HG03558 (cell line): ENCODE results near the gene HDAC9.
"Not testable (repeated sequence)": the region's sequence is repeated elsewhere in the genome, so short reads cannot be mapped to it uniquely, and the experiment has no call there.

Experiments used
- ATAC-seq: cut with Tn5 transposase; IDR thresholded peaks from one replicate; pipeline ENCODE4 v1.9.1; 2021; ENCODE audit warnings: moderate number of reproducible peaks; ENCODE audit not compliant: unreplicated experiment; ENCODE audit errors: extremely low read depth

The HDAC9 gene

GRCh38 chr7:18694911-18695310 is 199.4 kb downstream of the HDAC9 start:
- ATAC-seq = no peak

DNA sequence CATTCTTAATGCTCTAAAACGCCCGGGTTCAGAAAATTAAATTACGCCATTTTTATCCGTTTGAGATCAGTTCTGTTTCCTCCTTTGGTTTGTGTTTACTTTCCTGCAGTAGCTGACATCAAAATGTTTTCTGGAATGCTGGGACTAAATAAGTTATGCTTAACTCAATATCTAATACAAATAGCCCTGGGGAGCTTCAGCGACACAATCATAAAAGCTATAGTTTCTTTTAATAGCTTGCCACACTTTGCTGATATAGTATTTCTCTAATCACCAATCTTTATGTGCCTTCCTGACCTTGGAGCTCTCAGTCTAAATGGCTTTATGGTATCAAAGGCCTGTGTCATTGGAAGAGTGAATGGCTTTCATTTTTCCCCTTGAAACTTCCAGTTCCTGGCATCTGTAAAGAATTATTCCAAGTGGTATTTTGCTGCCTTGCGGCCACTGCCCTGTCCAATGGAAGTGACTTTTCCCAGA is 202.7 kb downstream of the HDAC9 start:
- no peak for ATAC-seq

DNA sequence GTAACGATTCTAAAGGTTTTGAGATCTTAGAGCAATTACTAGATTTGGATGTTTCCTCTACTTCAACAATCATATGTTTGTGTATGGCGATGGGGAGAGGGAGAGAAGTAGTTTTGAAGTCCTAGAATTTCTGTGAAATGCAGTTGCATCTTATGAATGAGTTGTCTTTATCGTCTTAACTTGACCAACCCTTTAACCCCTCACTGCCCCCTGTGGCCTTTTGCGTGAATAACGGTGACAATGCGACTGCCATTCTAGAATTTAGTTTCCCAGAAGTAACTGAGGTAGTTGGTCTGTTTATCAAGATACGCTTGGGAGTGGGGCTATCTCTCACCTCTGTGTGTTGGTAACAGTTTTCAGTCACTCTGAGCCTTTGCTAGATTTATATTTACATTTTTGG is 204.6 kb downstream of the HDAC9 start:
- ATAC-seq = no peak

- ATAC-seq = no peak
Measured at GRCh38 chr7:18702071-18702829, 206.7 kb downstream of the HDAC9 start.

GRCh38 chr7:18703685-18704084 is 208.1 kb downstream of the HDAC9 start:
- ATAC-seq = no peak

- ATAC-seq = no peak
Measured at GRCh38 chr7:18706670-18707069, 211.1 kb downstream of the HDAC9 start.

DNA sequence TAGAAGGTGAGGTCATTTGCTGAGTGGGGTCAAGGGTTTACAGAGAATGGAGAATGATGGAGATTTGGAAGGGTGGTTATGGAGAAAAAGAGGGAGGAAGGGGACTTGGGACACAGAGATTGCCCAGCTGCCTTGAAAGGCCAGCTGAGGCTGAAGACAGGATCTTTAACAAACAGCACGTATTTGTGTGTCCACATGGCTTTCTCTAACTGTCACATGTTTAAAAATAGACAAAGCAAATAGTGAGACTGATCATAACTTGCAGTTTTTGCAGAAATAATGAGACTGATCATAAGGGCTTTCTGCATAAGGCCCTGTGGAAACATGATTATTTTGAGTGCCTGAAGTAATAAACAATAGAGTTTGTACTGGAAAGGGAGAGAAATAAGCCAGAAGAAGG is 212.7 kb downstream of the HDAC9 start:
- ATAC-seq = no peak

GRCh38 chr7:18715988-18716387 is 220.4 kb downstream of the HDAC9 start:
- no peak for ATAC-seq

DNA sequence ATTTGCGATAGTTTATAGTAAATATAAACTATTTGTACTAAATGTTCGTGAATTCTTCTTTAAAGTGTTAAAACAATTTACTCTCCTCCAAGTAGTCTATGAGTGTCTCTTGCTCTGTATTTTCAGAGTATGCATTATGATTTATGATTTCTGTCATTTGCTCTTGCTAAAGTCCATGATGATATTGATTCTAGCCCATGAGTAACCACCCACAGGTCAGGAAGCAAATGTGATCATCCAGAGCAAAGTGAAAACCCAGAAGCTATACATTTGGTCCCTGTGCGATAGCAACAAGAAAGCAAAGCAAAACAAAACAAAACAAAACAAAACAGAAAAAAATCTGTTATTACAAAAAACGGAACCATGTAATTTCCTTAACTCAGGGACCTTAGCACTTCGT is 225.9 kb downstream of the HDAC9 start:
- no peak for ATAC-seq

DNA sequence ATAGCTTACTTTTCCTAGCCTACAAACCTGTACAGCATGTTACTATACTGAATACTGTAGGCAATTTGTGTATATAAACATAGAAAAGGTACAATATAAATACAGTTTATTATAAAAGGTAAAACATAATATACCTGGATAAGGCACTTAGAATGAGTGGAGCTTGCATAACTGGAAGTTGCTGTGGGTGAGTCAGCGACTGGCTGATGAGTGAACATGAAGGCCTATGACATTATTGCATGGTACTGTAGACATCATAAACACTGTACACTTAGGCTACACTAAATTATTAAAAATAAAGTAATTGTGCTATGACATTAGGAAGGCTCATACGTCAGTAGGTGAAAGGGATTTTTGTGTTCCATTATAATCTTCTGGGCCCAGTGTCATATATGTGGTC is 228.8 kb downstream of the HDAC9 start:
- ATAC-seq = no peak

DNA sequence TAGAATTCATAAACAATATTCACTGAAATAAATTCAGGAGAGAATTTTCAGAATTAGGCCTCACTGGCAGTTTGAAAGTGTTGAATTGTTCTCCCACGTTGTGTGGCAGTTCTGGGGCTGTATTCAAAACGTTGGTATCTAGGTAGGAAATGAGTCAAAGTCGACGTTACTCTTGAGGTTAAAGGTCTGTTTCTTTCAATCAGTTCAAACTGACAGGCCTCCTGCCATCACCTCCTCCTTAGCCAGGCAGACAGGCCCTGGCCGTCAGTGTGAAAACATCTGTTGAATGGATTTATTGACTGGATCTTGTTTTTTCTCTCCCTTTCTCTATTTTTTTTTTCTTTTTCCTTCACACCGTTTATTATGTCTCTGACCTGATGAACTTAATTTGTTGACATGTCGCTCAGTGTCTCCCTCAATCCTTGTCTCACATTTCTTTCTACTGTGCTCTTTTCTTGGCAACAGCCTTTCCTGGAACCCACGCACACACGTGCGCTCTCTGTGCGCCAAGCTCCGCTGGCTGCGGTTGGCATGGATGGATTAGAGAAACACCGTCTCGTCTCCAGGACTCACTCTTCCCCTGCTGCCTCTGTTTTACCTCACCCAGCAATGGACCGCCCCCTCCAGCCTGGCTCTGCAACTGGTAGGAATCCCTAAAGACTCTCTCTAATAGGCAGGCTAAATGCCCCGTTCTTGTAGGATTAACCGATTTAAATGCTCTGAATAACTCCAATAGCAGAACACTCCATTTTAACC is 231.7 kb downstream of the HDAC9 start:
- no peak for ATAC-seq

DNA sequence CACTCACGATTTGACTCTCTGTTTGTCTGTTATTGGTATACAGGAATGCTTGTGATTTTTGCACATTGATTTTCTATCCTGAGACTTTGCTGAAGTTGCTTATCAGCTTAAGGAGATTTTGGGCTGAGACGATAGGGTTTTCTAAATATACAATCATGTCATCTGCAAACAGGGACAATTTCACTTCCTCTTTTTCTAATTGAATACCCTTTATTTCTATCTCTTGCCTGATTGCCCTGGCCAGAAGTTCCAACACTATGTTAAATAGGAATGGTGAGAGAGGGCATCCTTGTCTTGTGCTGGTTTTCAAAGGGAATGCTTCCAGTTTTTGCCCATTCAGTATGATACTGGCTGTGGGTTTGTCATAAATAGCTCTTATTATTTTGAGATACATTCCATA is 240.5 kb downstream of the HDAC9 start:
- not testable (repeated sequence) for ATAC-seq

DNA sequence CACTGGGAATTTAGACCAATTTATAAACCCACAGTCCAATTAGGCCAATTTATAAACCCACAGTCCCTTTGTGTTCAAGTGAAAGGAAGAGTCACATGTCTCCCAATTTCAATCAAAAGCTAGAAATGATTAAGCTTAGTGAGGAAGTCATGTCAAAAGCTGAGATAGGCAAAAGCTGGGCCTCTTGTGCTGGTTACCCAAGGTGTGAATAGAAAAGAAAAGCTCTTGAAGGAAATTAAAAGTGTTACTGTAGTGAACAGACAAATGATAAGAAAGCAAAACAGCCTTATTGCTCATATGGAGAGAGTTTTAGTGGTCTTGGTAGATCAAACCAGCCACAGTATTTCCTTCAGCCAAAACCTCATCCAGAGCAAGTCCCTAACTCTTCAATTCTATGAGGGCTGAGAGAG is 245.0 kb downstream of the HDAC9 start:
- ATAC-seq = no peak

- no peak for ATAC-seq
Measured at GRCh38 chr7:18753972-18754610, 258.5 kb downstream of the HDAC9 start.

- ATAC-seq = no peak
Measured at GRCh38 chr7:18754766-18755165, 259.2 kb downstream of the HDAC9 start.

- ATAC-seq = no peak
Measured at GRCh38 chr7:18755793-18756192, 260.2 kb downstream of the HDAC9 start.

- ATAC-seq = no peak
Measured at GRCh38 chr7:18756378-18757050, 261.0 kb downstream of the HDAC9 start.

- no peak for ATAC-seq
Measured at GRCh38 chr7:18760046-18760445, 264.5 kb downstream of the HDAC9 start.

GRCh38 chr7:18760631-18761445 is 265.3 kb downstream of the HDAC9 start:
- ATAC-seq = no peak

GRCh38 chr7:18762189-18762588 is 266.6 kb downstream of the HDAC9 start:
- no peak for ATAC-seq
